ENCODE measurements around the gene INO80B.

DNA sequence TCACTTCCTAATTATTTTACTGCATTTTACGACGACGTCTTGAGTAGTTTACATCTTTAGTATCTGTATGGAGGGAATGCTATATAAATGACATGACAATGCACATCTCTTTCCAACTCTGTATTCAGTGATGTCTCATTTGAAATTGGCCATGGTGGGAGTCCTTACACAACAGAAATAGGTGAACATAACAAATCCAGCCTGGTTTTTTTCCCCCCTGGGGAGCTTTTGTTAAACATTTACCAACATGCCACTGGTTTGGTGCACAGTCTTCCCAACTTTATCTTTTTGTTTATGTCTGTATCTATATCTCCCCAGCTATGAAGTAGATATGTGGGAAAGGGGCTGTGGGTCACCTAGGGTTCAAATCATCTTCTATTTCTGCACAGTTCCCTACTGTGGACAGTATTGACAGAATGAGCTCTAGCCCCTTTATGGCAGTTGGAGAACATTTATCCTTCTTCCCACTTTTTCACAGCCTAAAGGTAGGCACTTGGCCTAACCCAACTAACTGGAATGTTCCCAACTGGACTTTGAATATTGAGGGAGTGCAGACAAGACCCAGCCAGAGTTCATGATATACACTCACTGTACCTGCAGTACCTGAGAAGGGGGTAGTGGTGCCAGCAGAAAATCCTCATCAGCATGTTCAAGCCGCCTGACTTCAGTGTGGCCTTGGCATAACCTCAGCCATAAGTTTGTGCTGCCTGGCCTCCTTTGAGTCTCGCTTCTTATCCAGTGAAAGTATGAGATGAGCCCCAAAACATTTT is 7.5 kb upstream of the INO80B start:
- TF ChIP-seq, protein P1, sequence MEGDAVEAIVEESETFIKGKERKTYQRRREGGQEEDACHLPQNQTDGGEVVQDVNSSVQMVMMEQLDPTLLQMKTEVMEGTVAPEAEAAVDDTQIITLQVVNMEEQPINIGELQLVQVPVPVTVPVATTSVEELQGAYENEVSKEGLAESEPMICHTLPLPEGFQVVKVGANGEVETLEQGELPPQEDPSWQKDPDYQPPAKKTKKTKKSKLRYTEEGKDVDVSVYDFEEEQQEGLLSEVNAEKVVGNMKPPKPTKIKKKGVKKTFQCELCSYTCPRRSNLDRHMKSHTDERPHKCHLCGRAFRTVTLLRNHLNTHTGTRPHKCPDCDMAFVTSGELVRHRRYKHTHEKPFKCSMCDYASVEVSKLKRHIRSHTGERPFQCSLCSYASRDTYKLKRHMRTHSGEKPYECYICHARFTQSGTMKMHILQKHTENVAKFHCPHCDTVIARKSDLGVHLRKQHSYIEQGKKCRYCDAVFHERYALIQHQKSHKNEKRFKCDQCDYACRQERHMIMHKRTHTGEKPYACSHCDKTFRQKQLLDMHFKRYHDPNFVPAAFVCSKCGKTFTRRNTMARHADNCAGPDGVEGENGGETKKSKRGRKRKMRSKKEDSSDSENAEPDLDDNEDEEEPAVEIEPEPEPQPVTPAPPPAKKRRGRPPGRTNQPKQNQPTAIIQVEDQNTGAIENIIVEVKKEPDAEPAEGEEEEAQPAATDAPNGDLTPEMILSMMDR (conservative IDR thresholded peaks at IDR 0.05 in 1 of 2, IDR thresholded peaks at IDR 0.05 in 1 of 2; ENCODE audit: low read depth in 1 of 2, low read length in 2 of 2): no peak
- no peak for TF ChIP-seq EZH2 (IDR thresholded peaks at IDR 0.05; ENCODE audit: low read length, missing control alignments)

All from fibroblast of lung (primary cell).